Ovary (tissue), 9 donors: ENCODE data around the gene TRPM3. TPM values are rescaled to one million over a fixed set of nuclear protein-coding genes. Genes with fewer than 3 reads are reported as not detected.

Experiments used
- DNase-seq, 5 donors: peaks; one replicate each; pipeline ENCODE4 v3.0.0-alpha.2; 2019 to 2020
- H3K27ac ChIP-seq, 2 donors: fragments of 200-600 bp; one replicate each; pipeline versions ENCODE4 v1.5.1 to v1.8.0; 2019 to 2022
- H3K27me3 ChIP-seq: fragments of 200-600 bp; one replicate; pipeline ENCODE4 v1.8.0; 2022
- H3K36me3 ChIP-seq: fragments of 200-600 bp; sonication (generic); one replicate; pipeline ENCODE4 v1.5.1; 2019
- H3K4me1 ChIP-seq: one replicate; pipeline ENCODE4 v1.8.1; 2013; ENCODE audit warnings: mild to moderate bottlenecking, moderate library complexity; ENCODE audit not compliant: insufficient read depth
- H3K4me3 ChIP-seq: fragments of 200-600 bp; sonication (generic); one replicate; pipeline ENCODE4 v1.5.1; 2017
- H3K9me3 ChIP-seq, 2 donors: fragments of 200-600 bp in 1 of 2; sonication (generic) in 1 of 2; one replicate each; pipeline versions ENCODE4 v1.5.1 to v1.8.1; 2013 to 2019; ENCODE audit warnings: mild to moderate bottlenecking in 1 of 2, moderate library complexity in 1 of 2
- EP300 ChIP-seq: sonication (generic); formaldehyde crosslinking; IDR thresholded peaks from one replicate; pipeline ENCODE4 v1.6.1; 2017; ENCODE audit warnings: antibody characterized with exemption
- POLR2A ChIP-seq: fragments of 450-650 bp; IDR thresholded peaks from one replicate; pipeline ENCODE4 v1.6.1; 2017; ENCODE audit warnings: antibody characterized with exemption, mild to moderate bottlenecking, moderate library complexity
- WGBS, 3 donors: extraction: QIAGEN DNeasy Blood & Tissue Kit in 1 of 3; methylation state at CpG; one replicate each; pipeline versions ENCODE4 v1.1.5 to v1.1.7; 2013 to 2017; 5-methylcytosine and 5-hydroxymethylcytosine counted together
- intact Hi-C, 4 donors: fragments of 100-400 bp; cut with DNase I; formaldehyde crosslinking; loops; one replicate each; pipeline versions ENCODE4 v1.11.0 to v1.15.1; 2022 to 2023
- polyA plus RNA-seq, 2 donors: library from polyadenylated mRNA; stranded (reverse); fragments of 200-250 nt in 1 of 2; fragments of 350-450 nt in 1 of 2; fragmentation: Illumina TruSeq in 1 of 2; extraction: RNeasy Lipid Tissue Mini Kit (QIAGEN cat#74804) in 1 of 2; gene quantifications; one replicate each; pipeline ENCODE4 v1.2.3, GENCODE V29; 2013 to 2014
- total RNA-seq, 7 donors: library from RNA; depleted of rRNA in 2 of 7; stranded (reverse); fragments of >200 nt in 2 of 7; fragmentation: NEBNext Ultra II Directional in 3 of 7; extraction: Animal tissue kit (Norgen Biotek cat#: 25700) in 3 of 7; gene quantifications; one replicate each; pipeline versions ENCODE4 v1.1.0 to v1.2.4, GENCODE V29; 2016 to 2023
- TF ChIP-seq, protein P1 (sequence below), 3 donors: fragments of 450-650 bp in 2 of 3; fragments of 200-600 bp in 1 of 3; IDR thresholded peaks; one replicate each; pipeline versions ENCODE4 v1.5.1 to v1.8.0; 2016 to 2022; ENCODE audit warnings: antibody characterized with exemption in 3 of 3, mild to moderate bottlenecking in 1 of 3
- donor health status: DM: no; HTN: no; CAD: no; lungs with moderate emphysema.
- donor health status: DM: no; HTN: no; CAD: no.
- donor health status: Bipolar disorder and iron deficiency.
- donor health status: DM: yes; HTN: yes; CAD: no.
- donor health status: DM: no; HTN: no; CAD: no.
- donor health status: DM: yes; HTN: yes; CAD: no.

Gene TRPM3
- total and polyA plus RNA-seq, 9 donors, result 0.80 to 18.5 (median 4.6) TPM

GRCh38 chr9:70816316-70816715, 305.1 kb downstream of the TRPM3 start:
- Histone ChIP-seq H3K4me3 (no peak overlapping the region), H3K9me3 (no peaks in the 10 kb centered on the region), H3K27ac (no peak overlapping the region), H3K36me3 (no peaks in the 10 kb centered on the region), H3K27me3 (no peaks in the 10 kb centered on the region), H3K4me1 (no peaks in the 10 kb centered on the region)
- no peak for DNase-seq
- WGBS, 3 donors, result 79 to 91% (median 89%) methylated on average over 1 of the region's 1 CpG
- no peak for TF ChIP-seq EP300
- no peak for TF ChIP-seq POLR2A
- TF ChIP-seq, protein P1, sequence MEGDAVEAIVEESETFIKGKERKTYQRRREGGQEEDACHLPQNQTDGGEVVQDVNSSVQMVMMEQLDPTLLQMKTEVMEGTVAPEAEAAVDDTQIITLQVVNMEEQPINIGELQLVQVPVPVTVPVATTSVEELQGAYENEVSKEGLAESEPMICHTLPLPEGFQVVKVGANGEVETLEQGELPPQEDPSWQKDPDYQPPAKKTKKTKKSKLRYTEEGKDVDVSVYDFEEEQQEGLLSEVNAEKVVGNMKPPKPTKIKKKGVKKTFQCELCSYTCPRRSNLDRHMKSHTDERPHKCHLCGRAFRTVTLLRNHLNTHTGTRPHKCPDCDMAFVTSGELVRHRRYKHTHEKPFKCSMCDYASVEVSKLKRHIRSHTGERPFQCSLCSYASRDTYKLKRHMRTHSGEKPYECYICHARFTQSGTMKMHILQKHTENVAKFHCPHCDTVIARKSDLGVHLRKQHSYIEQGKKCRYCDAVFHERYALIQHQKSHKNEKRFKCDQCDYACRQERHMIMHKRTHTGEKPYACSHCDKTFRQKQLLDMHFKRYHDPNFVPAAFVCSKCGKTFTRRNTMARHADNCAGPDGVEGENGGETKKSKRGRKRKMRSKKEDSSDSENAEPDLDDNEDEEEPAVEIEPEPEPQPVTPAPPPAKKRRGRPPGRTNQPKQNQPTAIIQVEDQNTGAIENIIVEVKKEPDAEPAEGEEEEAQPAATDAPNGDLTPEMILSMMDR (IDR thresholded peaks at IDR 0.05), result no peak
- intact Hi-C loops, result no loop called here

DNA sequence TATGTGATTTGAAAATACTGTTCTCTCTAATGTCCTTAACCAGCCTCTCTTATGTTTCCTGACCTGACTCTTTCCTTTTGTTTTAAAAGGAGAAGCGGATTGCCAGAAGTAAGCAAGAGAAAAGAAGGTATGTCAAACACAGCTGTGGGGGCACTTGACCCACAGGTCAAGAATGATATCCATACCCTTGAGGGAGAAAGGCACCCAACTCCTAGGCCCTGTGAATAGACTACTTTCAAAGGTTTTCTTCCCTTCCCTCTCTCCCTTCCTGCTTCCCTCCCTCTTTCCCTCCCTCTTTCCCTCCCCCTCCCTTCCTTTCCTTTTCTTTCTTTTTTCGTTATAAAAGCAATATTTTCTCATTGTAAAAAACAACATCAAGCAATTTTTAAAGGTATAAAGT, 306.8 kb downstream of the TRPM3 start:
- H3K36me3 ChIP-seq, result no peaks in the 10 kb centered on the region
- no peaks in the 10 kb centered on the region for H3K4me1 ChIP-seq
- intact Hi-C loops, result no loop called here
- DNase-seq, result no peak
- H3K4me3 ChIP-seq, result no peak overlapping the region
- WGBS, 3 donors, result 52 to 68% (median 61%) methylated on average over 2 of the region's 2 CpGs
- H3K9me3 ChIP-seq, result no peaks in the 10 kb centered on the region
- no peaks in the 10 kb centered on the region for H3K27me3 ChIP-seq
- H3K27ac ChIP-seq, result no peak overlapping the region
- no peak for TF ChIP-seq EP300
- TF ChIP-seq, protein P1 (IDR thresholded peaks at IDR 0.05), result no peak
- TF ChIP-seq POLR2A, result no peak

GRCh38 chr9:70813141-70813540, 308.3 kb downstream of the TRPM3 start:
- Histone ChIP-seq H3K27me3 (no peaks in the 10 kb centered on the region), H3K9me3 (no peaks in the 10 kb centered on the region), H3K27ac (no peak overlapping the region), H3K36me3 (no peaks in the 10 kb centered on the region), H3K4me1 (no peaks in the 10 kb centered on the region), H3K4me3 (no peak overlapping the region)
- intact Hi-C loops, result no loop called here
- no peak for TF ChIP-seq POLR2A
- TF ChIP-seq, protein P1 (IDR thresholded peaks at IDR 0.05), result no peak
- no peak for TF ChIP-seq EP300
- no peak for DNase-seq
- whole genome bisulfite sequencing, 3 donors, result 93 to 99% (median 95%) methylated on average over 2 of the region's 2 CpGs

GRCh38 chr9:70811638-70812037, 309.8 kb downstream of the TRPM3 start:
- H3K4me1 ChIP-seq, result no peaks in the 10 kb centered on the region
- H3K9me3 ChIP-seq, result no peaks in the 10 kb centered on the region
- H3K36me3 ChIP-seq, result no peaks in the 10 kb centered on the region
- intact Hi-C loops, result no loop called here
- TF ChIP-seq POLR2A (no peak), EP300 (no peak)
- TF ChIP-seq, protein P1 (IDR thresholded peaks at IDR 0.05), result no peak
- 44 to 61% (median 56%) methylated on average over 1 of the region's 1 CpG for WGBS, 3 donors
- no peak overlapping the region for H3K27ac ChIP-seq
- no peak overlapping the region for H3K4me3 ChIP-seq
- no peaks in the 10 kb centered on the region for H3K27me3 ChIP-seq
- DNase-seq, result no peak
